Sigmoid colon (tissue), 7 donors: Measurements from ENCODE around the gene SPINK13. TPM values are rescaled to one million over a fixed set of nuclear protein-coding genes. Genes with fewer than 3 reads are reported as not detected.

Source experiments
- DNase-seq: peaks from one replicate; pipeline ENCODE4 v3.0.0-alpha.2; 2019
- H3K27ac ChIP-seq, 4 donors: fragments of 200-600 bp; sonication (generic); one replicate each; pipeline ENCODE4 v1.5.1; 2016 to 2019; ENCODE audit warnings: mild to moderate bottlenecking in 1 of 4
- H3K27me3 ChIP-seq, 3 donors: fragments of 200-600 bp; sonication (generic); one replicate each; pipeline ENCODE4 v1.5.1; 2019; ENCODE audit warnings: mild to moderate bottlenecking in 1 of 3
- H3K36me3 ChIP-seq, 4 donors: fragments of 200-600 bp; sonication (generic); one replicate each; pipeline ENCODE4 v1.5.1; 2016 to 2019
- H3K4me1 ChIP-seq, 4 donors: fragments of 200-600 bp; sonication (generic); one replicate each; pipeline ENCODE4 v1.5.1; 2017 to 2019
- H3K4me3 ChIP-seq, 4 donors: fragments of 200-600 bp; sonication (generic); one replicate each; pipeline ENCODE4 v1.5.1; 2017 to 2019; ENCODE audit warnings: mild to moderate bottlenecking in 2 of 4, moderate library complexity in 1 of 4
- H3K9me3 ChIP-seq, 4 donors: fragments of 200-600 bp in 3 of 4; sonication (generic) in 3 of 4; one replicate each; pipeline versions ENCODE4 v1.5.1 to v1.6.1; 2013 to 2019
- CTCF ChIP-seq, 4 experiments: fragments of 450-650 bp in 3 of 4; fragments of 200-600 bp in 1 of 4; IDR thresholded peaks; one replicate each; pipeline ENCODE4 v1.5.1; 2016 to 2019; ENCODE audit warnings: antibody characterized with exemption in 4 of 4, mild to moderate bottlenecking in 3 of 4, moderate library complexity in 2 of 4
- EP300 ChIP-seq, 4 donors: sonication (generic); formaldehyde crosslinking; IDR thresholded peaks; one replicate each; pipeline ENCODE4 v1.6.1; 2017; ENCODE audit warnings: antibody characterized with exemption in 4 of 4
- POLR2A ChIP-seq, 2 donors: fragments of 450-650 bp; IDR thresholded peaks; one replicate each; pipeline ENCODE4 v1.6.1; 2016; ENCODE audit warnings: antibody characterized with exemption in 2 of 2, mild to moderate bottlenecking in 2 of 2, moderate library complexity in 2 of 2
- POLR2AphosphoS5 ChIP-seq, 4 donors: sonication (generic); formaldehyde crosslinking; IDR thresholded peaks; one replicate each; pipeline ENCODE4 v1.6.1; 2017; ENCODE audit warnings: antibody characterized with exemption in 4 of 4
- WGBS, 2 donors: extraction: QIAGEN DNeasy Blood & Tissue Kit; methylation state at CpG; one replicate each; pipeline ENCODE4 v1.1.7; 2013; 5-methylcytosine and 5-hydroxymethylcytosine counted together
- intact Hi-C: fragments of 100-400 bp; cut with DNase I; formaldehyde crosslinking; loops from one replicate; pipeline ENCODE4 v1.15.1; 2023
- polyA plus RNA-seq, 3 donors: library from polyadenylated mRNA; stranded (reverse); fragments of 200-250 nt; gene quantifications; one replicate each; pipeline ENCODE4 v1.2.3, GENCODE V29; 2013
- total RNA-seq, 4 donors: library from RNA; depleted of rRNA; stranded (reverse); fragments of >200 nt; gene quantifications; one replicate each; pipeline ENCODE4 v1.1.0, GENCODE V29; 2016
- donor health status: healthy with polysubstance abuse.
- donor health status: Bipolar disorder and iron deficiency.
- donor health status: healthy.

Gene SPINK13
- total and polyA plus RNA-seq, 7 donors = 0.33 to 0.45 TPM; not detected in 5

- H3K4me3 ChIP-seq = no peak overlapping the region
- no peaks in the 10 kb centered on the region for H3K36me3 ChIP-seq
- no peak for DNase-seq
- TF ChIP-seq EP300 (IDR thresholded peaks at IDR 0.05) (no peak), POLR2A (IDR thresholded peaks at IDR 0.05) (no peak), POLR2AphosphoS5 (IDR thresholded peaks at IDR 0.05) (no peak), CTCF (IDR thresholded peaks at IDR 0.05) (no peak)
- intact Hi-C loops = no loop called here
- H3K9me3 ChIP-seq = no peaks in the 10 kb centered on the region
- H3K4me1 ChIP-seq = no peaks in the 10 kb centered on the region
- H3K27ac ChIP-seq = no peak overlapping the region
- H3K27me3 ChIP-seq = no peaks in the 10 kb centered on the region
Measured at GRCh38 chr5:148229840-148230239, 38.8 kb upstream of the SPINK13 start.

- 91 to 95% methylated on average over 7 of the region's 7 CpGs for WGBS, 2 donors
- Histone ChIP-seq H3K9me3 (no peaks in the 10 kb centered on the region), H3K4me3 (no peak overlapping the region), H3K36me3 (no peaks in the 10 kb centered on the region), H3K27me3 (no peaks in the 10 kb centered on the region), H3K27ac (no peak overlapping the region), H3K4me1 (no peaks in the 10 kb centered on the region)
- intact Hi-C loops = no loop called here
- no peak for TF ChIP-seq POLR2AphosphoS5 (IDR thresholded peaks at IDR 0.05)
- TF ChIP-seq CTCF (IDR thresholded peaks at IDR 0.05) = no peak
- TF ChIP-seq EP300 (IDR thresholded peaks at IDR 0.05) = no peak
- no peak for TF ChIP-seq POLR2A (IDR thresholded peaks at IDR 0.05)
- DNase-seq = no peak
Measured at GRCh38 chr5:148230240-148230639, 38.4 kb upstream of the SPINK13 start.

- H3K4me1 ChIP-seq = no peaks in the 10 kb centered on the region
- peak overlapping the region in 1 of 4 donors; percentile 33 for H3K27ac ChIP-seq
- no peaks in the 10 kb centered on the region for H3K27me3 ChIP-seq
- 18 to 46% methylated on average over 4 of the region's 4 CpGs for WGBS, 2 donors
- no peak overlapping the region for H3K4me3 ChIP-seq
- H3K36me3 ChIP-seq = no peaks in the 10 kb centered on the region
- intact Hi-C loops = no loop called here
- TF ChIP-seq CTCF (IDR thresholded peaks at IDR 0.05) (no peak), POLR2AphosphoS5 (IDR thresholded peaks at IDR 0.05) (peak in 3 of 4 donors; percentile 17 to 68 (median 23)), EP300 (IDR thresholded peaks at IDR 0.05) (peak; percentile 21 to 63 (median 55)), POLR2A (IDR thresholded peaks at IDR 0.05) (no peak)
- H3K9me3 ChIP-seq = no peaks in the 10 kb centered on the region
- DNase-seq = no peak
Measured at GRCh38 chr5:148237785-148238417, 30.7 kb upstream of the SPINK13 start.

- H3K4me1 ChIP-seq = no peaks in the 10 kb centered on the region
- no peak within 1 kb of the TSS for H3K4me3 ChIP-seq
- H3K27ac ChIP-seq = peak within 1 kb of the TSS in 1 of 4 donors; percentile 33
- H3K9me3 ChIP-seq = no peaks in the 10 kb centered on the region
- 46 to 61% methylated on average over 2 of the region's 2 CpGs for WGBS, 2 donors
- DNase-seq = no peak
- intact Hi-C loops = no loop called here
- TF ChIP-seq EP300 (IDR thresholded peaks at IDR 0.05) (no peak), POLR2AphosphoS5 (IDR thresholded peaks at IDR 0.05) (no peak), CTCF (IDR thresholded peaks at IDR 0.05) (no peak), POLR2A (IDR thresholded peaks at IDR 0.05) (no peak)
- H3K36me3 ChIP-seq = no peaks in the 10 kb centered on the region
- H3K27me3 ChIP-seq = no peaks in the 10 kb centered on the region
Measured at GRCh38 chr5:148238418-148238794, 30.2 kb upstream of the SPINK13 start, which contains the start of gene MARCOL. Gene MARCOL (plus strand): TSS chr5:148238525. CDS start chr5:148238598, 73 bp downstream.

- Histone ChIP-seq H3K36me3 (no peaks in the 10 kb centered on the region), H3K4me3 (no peak overlapping the region), H3K27me3 (no peaks in the 10 kb centered on the region), H3K9me3 (no peaks in the 10 kb centered on the region), H3K27ac (no peak overlapping the region), H3K4me1 (no peaks in the 10 kb centered on the region)
- no peak for DNase-seq
- no peak for TF ChIP-seq POLR2A (IDR thresholded peaks at IDR 0.05)
- TF ChIP-seq CTCF (IDR thresholded peaks at IDR 0.05) = no peak
- no peak for TF ChIP-seq EP300 (IDR thresholded peaks at IDR 0.05)
- no peak for TF ChIP-seq POLR2AphosphoS5 (IDR thresholded peaks at IDR 0.05)
- intact Hi-C loops = no loop called here
- 85 to 94% methylated on average over 2 of the region's 2 CpGs for WGBS, 2 donors
Measured at GRCh38 chr5:148248894-148249293, 19.7 kb upstream of the SPINK13 start.
